ENCODE measurements around the gene KNG1.

- TF ChIP-seq, protein P1, sequence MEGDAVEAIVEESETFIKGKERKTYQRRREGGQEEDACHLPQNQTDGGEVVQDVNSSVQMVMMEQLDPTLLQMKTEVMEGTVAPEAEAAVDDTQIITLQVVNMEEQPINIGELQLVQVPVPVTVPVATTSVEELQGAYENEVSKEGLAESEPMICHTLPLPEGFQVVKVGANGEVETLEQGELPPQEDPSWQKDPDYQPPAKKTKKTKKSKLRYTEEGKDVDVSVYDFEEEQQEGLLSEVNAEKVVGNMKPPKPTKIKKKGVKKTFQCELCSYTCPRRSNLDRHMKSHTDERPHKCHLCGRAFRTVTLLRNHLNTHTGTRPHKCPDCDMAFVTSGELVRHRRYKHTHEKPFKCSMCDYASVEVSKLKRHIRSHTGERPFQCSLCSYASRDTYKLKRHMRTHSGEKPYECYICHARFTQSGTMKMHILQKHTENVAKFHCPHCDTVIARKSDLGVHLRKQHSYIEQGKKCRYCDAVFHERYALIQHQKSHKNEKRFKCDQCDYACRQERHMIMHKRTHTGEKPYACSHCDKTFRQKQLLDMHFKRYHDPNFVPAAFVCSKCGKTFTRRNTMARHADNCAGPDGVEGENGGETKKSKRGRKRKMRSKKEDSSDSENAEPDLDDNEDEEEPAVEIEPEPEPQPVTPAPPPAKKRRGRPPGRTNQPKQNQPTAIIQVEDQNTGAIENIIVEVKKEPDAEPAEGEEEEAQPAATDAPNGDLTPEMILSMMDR (IDR thresholded peaks at IDR 0.05), result peak in 1 of 6 experiments; percentile 29
- TF ChIP-seq POLR2A (IDR thresholded peaks at IDR 0.05), result no peak
Measured at GRCh38 chr3:186760141-186760833, 43.1 kb downstream of the KNG1 start.
